Naive B cell (primary cell): ENCODE measurements around the gene KCNC2. TPM values are rescaled to one million over a fixed set of nuclear protein-coding genes. Genes with fewer than 3 reads are reported as not detected.

Experiments
- polyA plus RNA-seq, 6 donors: library from polyadenylated mRNA; unstranded; fragments of 300-500 nt; fragmentation: Illumina TruSeq; gene quantifications; one replicate each; pipeline ENCODE4 v1.2.3, GENCODE V29; 2021; ENCODE audit warnings: low read depth in 6 of 6

KCNC2 gene
- polyA plus RNA-seq, 6 donors from 2014 or later, result not detected

Other genes starting within 250 kb of the KCNC2 start
- 1 to 10 TPM; 2.1 to 9.4 (median 4.0) TPM for gene CAPS2, start 120.5 kb upstream of the KCNC2 start, polyA plus RNA-seq
- not detected for gene GLIPR1L1, start 124.8 kb upstream of the KCNC2 start, polyA plus RNA-seq
- under 1 TPM in 4 of 6 donors, not detected in 2; 0.37 to 0.89 (median 0.59) TPM for gene GLIPR1L2, start 181.2 kb upstream of the KCNC2 start, polyA plus RNA-seq